ENCODE data around the gene RCAN1. TPM values are rescaled to one million over a fixed set of nuclear protein-coding genes. Genes with fewer than 3 reads are reported as not detected.

RCAN1 gene
- total and polyA plus RNA-seq, 2 of the 13 experiments (the other 11 are each of a cell fraction or from before 2014, with no cell fraction given): 9.4 to 34.1 TPM

DNA sequence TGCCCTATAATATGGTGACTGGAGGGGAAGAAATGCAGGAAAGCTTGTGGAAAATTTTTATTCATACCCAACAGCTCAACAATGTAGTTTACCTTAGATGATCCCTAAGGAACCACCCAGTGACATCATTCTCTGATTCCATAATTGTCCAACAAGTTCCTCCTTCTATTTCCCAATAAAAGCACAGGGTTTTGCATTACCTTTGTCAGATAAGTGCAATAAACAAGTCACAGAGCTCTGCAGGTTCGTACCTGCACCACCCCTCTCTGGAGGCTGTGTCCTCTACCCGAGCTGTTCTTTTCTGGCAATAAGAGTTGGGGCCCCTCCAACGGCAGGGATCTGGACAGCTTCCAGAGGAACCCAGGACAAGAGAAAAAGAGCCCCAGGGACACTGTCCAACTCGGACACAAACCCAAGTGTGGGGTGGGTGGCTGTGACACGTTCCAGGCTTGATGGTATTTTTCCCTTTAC is 38.8 kb downstream of the RCAN1 start (continued):
- TF ChIP-seq PTBP1 (IDR thresholded peaks at IDR 0.05; ENCODE audit: low read depth, low read length, poor library complexity, severe bottlenecking) (no peak), RFX3 (CRISPR knock-in tag; IDR thresholded peaks at IDR 0.05) (no peak), MEIS1 (CRISPR knock-in tag; IDR thresholded peaks at IDR 0.05; ENCODE audit: borderline replicate concordance) (no peak), TERF1 (CRISPR knock-in tag; IDR thresholded peaks at IDR 0.05) (no peak)
- TF ChIP-seq, protein P1, sequence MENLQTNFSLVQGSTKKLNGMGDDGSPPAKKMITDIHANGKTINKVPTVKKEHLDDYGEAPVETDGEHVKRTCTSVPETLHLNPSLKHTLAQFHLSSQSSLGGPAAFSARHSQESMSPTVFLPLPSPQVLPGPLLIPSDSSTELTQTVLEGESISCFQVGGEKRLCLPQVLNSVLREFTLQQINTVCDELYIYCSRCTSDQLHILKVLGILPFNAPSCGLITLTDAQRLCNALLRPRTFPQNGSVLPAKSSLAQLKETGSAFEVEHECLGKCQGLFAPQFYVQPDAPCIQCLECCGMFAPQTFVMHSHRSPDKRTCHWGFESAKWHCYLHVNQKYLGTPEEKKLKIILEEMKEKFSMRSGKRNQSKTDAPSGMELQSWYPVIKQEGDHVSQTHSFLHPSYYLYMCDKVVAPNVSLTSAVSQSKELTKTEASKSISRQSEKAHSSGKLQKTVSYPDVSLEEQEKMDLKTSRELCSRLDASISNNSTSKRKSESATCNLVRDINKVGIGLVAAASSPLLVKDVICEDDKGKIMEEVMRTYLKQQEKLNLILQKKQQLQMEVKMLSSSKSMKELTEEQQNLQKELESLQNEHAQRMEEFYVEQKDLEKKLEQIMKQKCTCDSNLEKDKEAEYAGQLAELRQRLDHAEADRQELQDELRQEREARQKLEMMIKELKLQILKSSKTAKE (CRISPR knock-in tag; IDR thresholded peaks at IDR 0.05; ENCODE audit: borderline replicate concordance): no peak
- TF ChIP-seq, protein P2, sequence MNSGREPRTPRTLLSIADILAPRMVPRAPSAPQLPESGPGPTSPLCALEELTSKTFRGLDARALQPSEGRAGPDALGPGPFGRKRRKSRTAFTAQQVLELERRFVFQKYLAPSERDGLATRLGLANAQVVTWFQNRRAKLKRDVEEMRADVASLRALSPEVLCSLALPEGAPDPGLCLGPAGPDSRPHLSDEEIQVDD (CRISPR knock-in tag; IDR thresholded peaks at IDR 0.05; ENCODE audit: borderline replicate concordance): no peak
- TF ChIP-seq, protein P3, sequence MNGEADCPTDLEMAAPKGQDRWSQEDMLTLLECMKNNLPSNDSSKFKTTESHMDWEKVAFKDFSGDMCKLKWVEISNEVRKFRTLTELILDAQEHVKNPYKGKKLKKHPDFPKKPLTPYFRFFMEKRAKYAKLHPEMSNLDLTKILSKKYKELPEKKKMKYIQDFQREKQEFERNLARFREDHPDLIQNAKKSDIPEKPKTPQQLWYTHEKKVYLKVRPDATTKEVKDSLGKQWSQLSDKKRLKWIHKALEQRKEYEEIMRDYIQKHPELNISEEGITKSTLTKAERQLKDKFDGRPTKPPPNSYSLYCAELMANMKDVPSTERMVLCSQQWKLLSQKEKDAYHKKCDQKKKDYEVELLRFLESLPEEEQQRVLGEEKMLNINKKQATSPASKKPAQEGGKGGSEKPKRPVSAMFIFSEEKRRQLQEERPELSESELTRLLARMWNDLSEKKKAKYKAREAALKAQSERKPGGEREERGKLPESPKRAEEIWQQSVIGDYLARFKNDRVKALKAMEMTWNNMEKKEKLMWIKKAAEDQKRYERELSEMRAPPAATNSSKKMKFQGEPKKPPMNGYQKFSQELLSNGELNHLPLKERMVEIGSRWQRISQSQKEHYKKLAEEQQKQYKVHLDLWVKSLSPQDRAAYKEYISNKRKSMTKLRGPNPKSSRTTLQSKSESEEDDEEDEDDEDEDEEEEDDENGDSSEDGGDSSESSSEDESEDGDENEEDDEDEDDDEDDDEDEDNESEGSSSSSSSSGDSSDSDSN (CRISPR knock-in tag; IDR thresholded peaks at IDR 0.05): no peak

All from HepG2 (cell line).